Measurements from ENCODE around the gene SLC12A7. TPM values are rescaled to one million over a fixed set of nuclear protein-coding genes. Genes with fewer than 3 reads are reported as not detected.

SLC12A7 gene
- total and polyA plus RNA-seq, 12 donors, result 36.3 to 208 (median 143) TPM

DNA sequence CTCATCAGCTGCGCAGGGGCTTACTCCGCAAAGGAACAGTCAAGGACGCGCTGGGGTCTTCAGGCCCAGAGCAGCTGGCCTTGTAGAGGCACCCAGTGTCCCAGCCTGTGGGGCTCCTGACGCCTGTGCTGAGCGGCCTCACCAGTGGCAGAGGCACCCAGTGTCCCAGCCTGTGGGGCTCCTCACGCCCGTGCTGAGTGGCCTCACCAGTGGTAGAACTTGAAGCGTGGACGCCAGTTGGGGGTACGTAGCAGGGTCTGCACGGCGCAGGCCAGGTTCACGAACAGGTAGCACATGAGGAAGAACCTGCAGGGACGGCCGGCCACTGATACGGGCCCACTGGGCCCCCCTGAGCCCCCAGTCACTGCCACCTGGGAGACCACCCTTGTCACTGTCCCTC is 35.9 kb downstream of the SLC12A7 start:
- Histone ChIP-seq H3K36me3 (peaks cover 0 to 79% (median 59%) of the 10 kb centered on the region in 9 donors), H3K4me1 (peaks cover 0 to 6% (median 4%) of the 10 kb centered on the region in 9 donors), H3K27me3 (no peaks in the 10 kb centered on the region), H3K4me3 (no peak overlapping the region), H3K9me3 (no peaks in the 10 kb centered on the region), H3K27ac (no peak overlapping the region)
- intact Hi-C loops (cut with DNase I), result no loop called here
- 96 to 98% methylated on average over 17 of the region's 17 CpGs for WGBS, 2 donors
- ATAC-seq, result peak in 1 of 8 donors; percentile 3
- DNase-seq, result no peak
- TF ChIP-seq, protein P1, sequence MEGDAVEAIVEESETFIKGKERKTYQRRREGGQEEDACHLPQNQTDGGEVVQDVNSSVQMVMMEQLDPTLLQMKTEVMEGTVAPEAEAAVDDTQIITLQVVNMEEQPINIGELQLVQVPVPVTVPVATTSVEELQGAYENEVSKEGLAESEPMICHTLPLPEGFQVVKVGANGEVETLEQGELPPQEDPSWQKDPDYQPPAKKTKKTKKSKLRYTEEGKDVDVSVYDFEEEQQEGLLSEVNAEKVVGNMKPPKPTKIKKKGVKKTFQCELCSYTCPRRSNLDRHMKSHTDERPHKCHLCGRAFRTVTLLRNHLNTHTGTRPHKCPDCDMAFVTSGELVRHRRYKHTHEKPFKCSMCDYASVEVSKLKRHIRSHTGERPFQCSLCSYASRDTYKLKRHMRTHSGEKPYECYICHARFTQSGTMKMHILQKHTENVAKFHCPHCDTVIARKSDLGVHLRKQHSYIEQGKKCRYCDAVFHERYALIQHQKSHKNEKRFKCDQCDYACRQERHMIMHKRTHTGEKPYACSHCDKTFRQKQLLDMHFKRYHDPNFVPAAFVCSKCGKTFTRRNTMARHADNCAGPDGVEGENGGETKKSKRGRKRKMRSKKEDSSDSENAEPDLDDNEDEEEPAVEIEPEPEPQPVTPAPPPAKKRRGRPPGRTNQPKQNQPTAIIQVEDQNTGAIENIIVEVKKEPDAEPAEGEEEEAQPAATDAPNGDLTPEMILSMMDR (IDR thresholded peaks at IDR 0.05), result no peak

- Histone ChIP-seq H3K36me3 (peaks cover 0 to 75% (median 59%) of the 10 kb centered on the region in 9 donors), H3K4me1 (peaks cover 0 to 3% (median 2%) of the 10 kb centered on the region in 9 donors), H3K9me3 (no peaks in the 10 kb centered on the region), H3K27ac (no peak overlapping the region), H3K27me3 (no peaks in the 10 kb centered on the region), H3K4me3 (no peak overlapping the region)
- ATAC-seq (no peak), DNase-seq (no peak)
- TF ChIP-seq, protein P1 (IDR thresholded peaks at IDR 0.05), result no peak
- 86 to 93% methylated on average over 10 of the region's 10 CpGs for WGBS, 2 donors
- intact Hi-C loops (cut with DNase I), result no loop called here
Measured at GRCh38 chr5:1075555-1075881, 36.3 kb downstream of the SLC12A7 start.

- Histone ChIP-seq H3K36me3 (peaks cover 0 to 69% (median 59%) of the 10 kb centered on the region in 9 donors), H3K27me3 (no peaks in the 10 kb centered on the region), H3K27ac (no peak overlapping the region), H3K9me3 (no peaks in the 10 kb centered on the region), H3K4me3 (no peak overlapping the region), H3K4me1 (no peaks in the 10 kb centered on the region)
- DNase-seq, result no peak
- peak in 1 of 8 donors; percentile 11 for ATAC-seq
- intact Hi-C loops (cut with DNase I), result no loop called here
- 88 to 92% methylated on average over 39 to 40 of the region's 40 CpGs for WGBS, 2 donors
- TF ChIP-seq, protein P1 (IDR thresholded peaks at IDR 0.05), result no peak
Measured at GRCh38 chr5:1074816-1075554, 36.9 kb downstream of the SLC12A7 start.

DNA sequence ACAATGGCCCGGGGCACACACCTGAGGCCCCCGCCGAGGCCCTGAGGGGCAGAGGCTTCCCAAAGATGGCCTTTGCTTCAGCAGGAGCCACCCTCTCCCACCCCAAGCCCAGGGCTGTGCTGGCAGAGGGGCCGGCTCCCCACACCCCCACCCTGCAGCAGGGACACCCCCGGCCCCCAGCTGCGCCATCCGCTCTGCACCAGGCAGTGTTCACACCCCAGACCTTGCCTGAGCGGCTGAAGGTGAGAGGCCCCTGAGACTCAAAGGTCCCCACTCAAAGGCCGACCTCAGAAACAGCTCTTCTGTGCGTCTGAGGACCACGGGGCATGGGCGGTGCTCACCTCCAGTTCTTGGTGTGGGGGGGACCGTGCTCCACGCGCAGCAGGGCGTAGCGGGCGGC is 37.6 kb downstream of the SLC12A7 start:
- Histone ChIP-seq H3K27me3 (no peaks in the 10 kb centered on the region), H3K36me3 (peaks cover 0 to 68% (median 60%) of the 10 kb centered on the region in 9 donors), H3K27ac (no peak overlapping the region), H3K4me1 (peaks cover 0 to 3% (median 0%) of the 10 kb centered on the region in 9 donors), H3K4me3 (no peak overlapping the region), H3K9me3 (no peaks in the 10 kb centered on the region)
- WGBS, 2 donors, result 93 to 96% methylated on average over 18 of the region's 18 CpGs
- no peak for DNase-seq
- TF ChIP-seq, protein P1 (IDR thresholded peaks at IDR 0.05), result no peak
- peak in 1 of 8 donors; percentile 3 for ATAC-seq
- intact Hi-C loops (cut with DNase I), result no loop called here
